Mammary epithelial cell (primary cell): ENCODE results near the gene GSG1L.

Experiments used
- EZH2 ChIP-seq: IDR thresholded peaks from 2 replicates; pipeline ENCODE4 v1.6.1; 2012; ENCODE audit warnings: low read length, inconsistent platforms, borderline replicate concordance
- TF ChIP-seq, protein P1 (sequence below), 2 donors: IDR thresholded peaks in 1 of 2; conservative IDR thresholded peaks in 1 of 2; 2 replicates each; pipeline ENCODE4 v1.5.1; 2011 to 2012; ENCODE audit warnings: inconsistent platforms in 2 of 2, low read length in 2 of 2, mild to moderate bottlenecking in 2 of 2, control low read depth in 1 of 2, low read depth in 1 of 2; ENCODE audit not compliant: insufficient read depth in 1 of 2; ENCODE audit errors: extremely low read depth in 1 of 2

DNA sequence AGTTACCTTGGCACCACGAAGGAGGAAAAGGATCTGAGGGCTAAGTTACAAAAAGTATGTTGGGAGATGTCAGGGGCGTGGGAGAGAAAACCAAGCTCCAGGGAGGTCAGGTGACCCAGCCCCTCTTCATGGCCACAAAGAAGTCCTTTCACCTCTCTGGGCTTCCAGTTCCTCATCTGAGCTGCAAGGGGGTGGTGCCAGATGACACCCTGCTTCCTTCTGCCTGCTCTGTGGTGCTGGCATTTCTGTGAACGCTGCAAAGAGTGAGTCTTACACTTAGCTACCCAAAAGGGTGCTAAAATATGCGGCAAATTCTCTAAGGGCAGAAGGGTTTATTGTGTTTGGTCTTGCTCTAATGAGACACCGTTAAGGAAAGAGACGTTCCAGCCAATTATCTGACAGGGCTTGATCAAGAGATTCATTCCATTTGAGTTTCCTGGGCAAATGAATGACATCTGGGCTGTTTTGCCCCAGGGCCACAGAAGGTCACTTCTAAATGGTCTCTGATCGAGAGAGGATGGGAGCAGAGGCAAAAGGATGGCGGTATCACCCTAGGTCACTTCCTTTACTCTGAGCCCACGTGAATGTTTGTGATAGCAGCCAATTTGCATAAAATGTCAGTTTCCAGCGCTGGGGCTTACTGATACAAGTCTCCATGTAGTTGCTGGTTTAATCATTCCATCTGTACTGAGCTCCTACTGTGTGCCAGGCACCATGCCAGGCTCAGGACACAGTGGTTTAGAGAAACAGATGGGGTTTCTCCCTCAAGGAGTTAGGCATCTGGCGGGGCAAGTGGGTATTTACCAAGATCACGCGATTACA, 303.3 kb downstream of the GSG1L start:
- no peak for TF ChIP-seq EZH2
- TF ChIP-seq, protein P1, sequence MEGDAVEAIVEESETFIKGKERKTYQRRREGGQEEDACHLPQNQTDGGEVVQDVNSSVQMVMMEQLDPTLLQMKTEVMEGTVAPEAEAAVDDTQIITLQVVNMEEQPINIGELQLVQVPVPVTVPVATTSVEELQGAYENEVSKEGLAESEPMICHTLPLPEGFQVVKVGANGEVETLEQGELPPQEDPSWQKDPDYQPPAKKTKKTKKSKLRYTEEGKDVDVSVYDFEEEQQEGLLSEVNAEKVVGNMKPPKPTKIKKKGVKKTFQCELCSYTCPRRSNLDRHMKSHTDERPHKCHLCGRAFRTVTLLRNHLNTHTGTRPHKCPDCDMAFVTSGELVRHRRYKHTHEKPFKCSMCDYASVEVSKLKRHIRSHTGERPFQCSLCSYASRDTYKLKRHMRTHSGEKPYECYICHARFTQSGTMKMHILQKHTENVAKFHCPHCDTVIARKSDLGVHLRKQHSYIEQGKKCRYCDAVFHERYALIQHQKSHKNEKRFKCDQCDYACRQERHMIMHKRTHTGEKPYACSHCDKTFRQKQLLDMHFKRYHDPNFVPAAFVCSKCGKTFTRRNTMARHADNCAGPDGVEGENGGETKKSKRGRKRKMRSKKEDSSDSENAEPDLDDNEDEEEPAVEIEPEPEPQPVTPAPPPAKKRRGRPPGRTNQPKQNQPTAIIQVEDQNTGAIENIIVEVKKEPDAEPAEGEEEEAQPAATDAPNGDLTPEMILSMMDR (conservative IDR thresholded peaks at IDR 0.05 in 1 of 2, IDR thresholded peaks at IDR 0.05 in 1 of 2; ENCODE audit: extremely low read depth in 1 of 2, insufficient read depth in 1 of 2, low read depth in 1 of 2, low read length in 2 of 2), result no peak
